Effector memory CD8-positive, alpha-beta T cell (primary cell): ENCODE results near the gene RPRD1A.
A peak's percentile ranks its signal among the peaks of the same experiment; 100 is the strongest.
"Not testable (repeated sequence)": the region's sequence is repeated elsewhere in the genome, so short reads cannot be mapped to it uniquely, and the experiment has no call there.

Experiments
- ATAC-seq: fragments of 150-1000 bp; cut with Tn5 transposase; replicated peaks from 2 replicates; pipeline ENCODE4 v1.10.0; 2021; ENCODE audit warnings: mild to moderate bottlenecking, moderate library complexity
- DNase-seq, 3 experiments: peaks; one replicate each; pipeline ENCODE4 v3.0.0; 2021
- H3K27ac Mint-ChIP-seq, 2 donors: one replicate each; pipeline ENCODE4 v1.8.0; 2022; ENCODE audit warnings: mild to moderate bottlenecking in 2 of 2, mixed read lengths in 2 of 2, moderate library complexity in 2 of 2
- H3K27me3 Mint-ChIP-seq, 2 donors: one replicate each; pipeline ENCODE4 v1.8.0; 2022; ENCODE audit warnings: mixed read lengths in 2 of 2
- H3K36me3 Mint-ChIP-seq: one replicate; pipeline ENCODE4 v1.8.0; 2022; ENCODE audit warnings: mild to moderate bottlenecking, moderate library complexity, mixed read lengths; ENCODE audit not compliant: insufficient read depth
- H3K4me1 Mint-ChIP-seq, 2 donors: one replicate each; pipeline ENCODE4 v1.8.0; 2022; ENCODE audit warnings: low read depth in 2 of 2, mixed read lengths in 2 of 2
- H3K4me3 Mint-ChIP-seq, 2 donors: one replicate each; pipeline ENCODE4 v1.8.0; 2022; ENCODE audit warnings: mild to moderate bottlenecking in 2 of 2, mixed read lengths in 2 of 2, moderate library complexity in 2 of 2
- H3K9me3 Mint-ChIP-seq, 2 donors: one replicate each; pipeline ENCODE4 v1.8.0; 2022; ENCODE audit warnings: mixed read lengths in 2 of 2
- total RNA-seq, 9 experiments: gene quantifications; one replicate each; lab custom pipeline; 2026; lab: John Stamatoyannopoulos, UW

RPRD1A gene
- total RNA-seq = 14.7 to 58.2 (median 24.6) reads per million in 9 experiments

- H3K36me3 Mint-ChIP-seq = peaks cover 12% of the 10 kb centered on the region
- peak; percentile 96 to 97 (median 97) for DNase-seq
- peak; percentile 84 for ATAC-seq
- H3K27ac Mint-ChIP-seq = peak within 1 kb of the TSS; percentile 93 to 94
- no peaks in the 10 kb centered on the region for H3K9me3 Mint-ChIP-seq
- peak within 1 kb of the TSS; percentile 81 to 94 for H3K4me3 Mint-ChIP-seq
- no peaks in the 10 kb centered on the region for H3K27me3 Mint-ChIP-seq
- peaks cover 24 to 38% of the 10 kb centered on the region in 2 donors for H3K4me1 Mint-ChIP-seq
Observed at GRCh38 chr18:36067055-36067957, at the start of gene RPRD1A. RPRD1A (minus strand) TSS chr18:36067559; CDS start chr18:36067404, 155 bp downstream.

- not testable (repeated sequence) for DNase-seq, H3K9me3 Mint-ChIP-seq, H3K4me1 Mint-ChIP-seq, ATAC-seq, H3K27me3 Mint-ChIP-seq, H3K27ac Mint-ChIP-seq, H3K4me3 Mint-ChIP-seq
- peaks cover 62% of the 10 kb centered on the region for H3K36me3 Mint-ChIP-seq
Observed at GRCh38 chr18:36116771-36117170, 49.4 kb upstream of the RPRD1A start.

GRCh38 chr18:36114738-36115137 is 47.4 kb upstream of the RPRD1A start:
- Mint-ChIP-seq H3K4me3 (no peak overlapping the region), H3K4me1 (no peaks in the 10 kb centered on the region), H3K9me3 (no peaks in the 10 kb centered on the region), H3K27me3 (no peaks in the 10 kb centered on the region), H3K27ac (no peak overlapping the region), H3K36me3 (peaks cover 64% of the 10 kb centered on the region)
- DNase-seq = no peak
- ATAC-seq = no peak

GRCh38 chr18:36114251-36114650 is 46.9 kb upstream of the RPRD1A start:
- no peak overlapping the region for H3K27ac Mint-ChIP-seq
- H3K9me3 Mint-ChIP-seq = no peaks in the 10 kb centered on the region
- DNase-seq (no peak), ATAC-seq (no peak)
- H3K27me3 Mint-ChIP-seq = no peaks in the 10 kb centered on the region
- H3K4me1 Mint-ChIP-seq = no peaks in the 10 kb centered on the region
- H3K36me3 Mint-ChIP-seq = peaks cover 64% of the 10 kb centered on the region
- H3K4me3 Mint-ChIP-seq = no peak overlapping the region

- Mint-ChIP-seq H3K27ac (peak overlapping the region in 1 of 2 donors; percentile 71), H3K9me3 (no peaks in the 10 kb centered on the region), H3K4me3 (no peak overlapping the region), H3K27me3 (no peaks in the 10 kb centered on the region), H3K4me1 (no peaks in the 10 kb centered on the region), H3K36me3 (peaks cover 61% of the 10 kb centered on the region)
- ATAC-seq (no peak), DNase-seq (no peak)
Observed at GRCh38 chr18:36112302-36112701, 44.9 kb upstream of the RPRD1A start.

- Mint-ChIP-seq H3K4me1 (no peaks in the 10 kb centered on the region), H3K9me3 (no peaks in the 10 kb centered on the region), H3K27me3 (no peaks in the 10 kb centered on the region), H3K27ac (no peak overlapping the region), H3K36me3 (peaks cover 45% of the 10 kb centered on the region), H3K4me3 (no peak overlapping the region)
- no peak for ATAC-seq
- DNase-seq = no peak
Observed at GRCh38 chr18:36109737-36110136, 42.4 kb upstream of the RPRD1A start.

GRCh38 chr18:36108601-36109000 is 41.2 kb upstream of the RPRD1A start:
- DNase-seq (no peak), ATAC-seq (no peak)
- Mint-ChIP-seq H3K9me3 (no peaks in the 10 kb centered on the region), H3K27me3 (no peaks in the 10 kb centered on the region), H3K36me3 (peaks cover 35% of the 10 kb centered on the region), H3K4me3 (no peak overlapping the region), H3K4me1 (no peaks in the 10 kb centered on the region), H3K27ac (peak overlapping the region in 1 of 2 donors; percentile 39)

- Mint-ChIP-seq H3K27ac (no peak overlapping the region), H3K4me3 (no peak overlapping the region), H3K9me3 (no peaks in the 10 kb centered on the region), H3K27me3 (no peaks in the 10 kb centered on the region), H3K4me1 (peaks cover 0 to 4% of the 10 kb centered on the region in 2 donors), H3K36me3 (peaks cover 35% of the 10 kb centered on the region)
- DNase-seq (no peak), ATAC-seq (no peak)
Observed at GRCh38 chr18:36108196-36108595, 40.8 kb upstream of the RPRD1A start.

GRCh38 chr18:36107477-36107876 is 40.1 kb upstream of the RPRD1A start:
- Mint-ChIP-seq H3K27ac (no peak overlapping the region), H3K4me3 (no peak overlapping the region), H3K36me3 (peaks cover 27% of the 10 kb centered on the region), H3K9me3 (no peaks in the 10 kb centered on the region), H3K4me1 (peaks cover 0 to 5% of the 10 kb centered on the region in 2 donors), H3K27me3 (no peaks in the 10 kb centered on the region)
- ATAC-seq = no peak
- no peak for DNase-seq

- Mint-ChIP-seq H3K36me3 (peaks cover 4% of the 10 kb centered on the region), H3K9me3 (no peaks in the 10 kb centered on the region), H3K27ac (no peak overlapping the region), H3K4me3 (no peak overlapping the region), H3K27me3 (no peaks in the 10 kb centered on the region), H3K4me1 (peaks cover 0 to 5% of the 10 kb centered on the region in 2 donors)
- DNase-seq (no peak), ATAC-seq (no peak)
Observed at GRCh38 chr18:36104749-36105148, 37.4 kb upstream of the RPRD1A start.

GRCh38 chr18:36101943-36102342 is 34.6 kb upstream of the RPRD1A start:
- H3K4me3 Mint-ChIP-seq = no peak overlapping the region
- peaks cover 2% of the 10 kb centered on the region for H3K36me3 Mint-ChIP-seq
- H3K27me3 Mint-ChIP-seq = no peaks in the 10 kb centered on the region
- no peaks in the 10 kb centered on the region for H3K9me3 Mint-ChIP-seq
- ATAC-seq (no peak), DNase-seq (no peak)
- no peak overlapping the region for H3K27ac Mint-ChIP-seq
- peaks cover 0 to 5% of the 10 kb centered on the region in 2 donors for H3K4me1 Mint-ChIP-seq

GRCh38 chr18:36099311-36099710 is 32.0 kb upstream of the RPRD1A start:
- ATAC-seq = no peak
- H3K27ac Mint-ChIP-seq = peak overlapping the region in 1 of 2 donors; percentile 19
- no peaks in the 10 kb centered on the region for H3K9me3 Mint-ChIP-seq
- H3K36me3 Mint-ChIP-seq = peaks cover 2% of the 10 kb centered on the region
- no peak overlapping the region for H3K4me3 Mint-ChIP-seq
- no peaks in the 10 kb centered on the region for H3K27me3 Mint-ChIP-seq
- peaks cover 0 to 5% of the 10 kb centered on the region in 2 donors for H3K4me1 Mint-ChIP-seq
- DNase-seq = no peak

GRCh38 chr18:36096955-36097354 is 29.6 kb upstream of the RPRD1A start:
- Mint-ChIP-seq H3K4me3 (no peak overlapping the region), H3K9me3 (no peaks in the 10 kb centered on the region), H3K4me1 (peaks cover 12% of the 10 kb centered on the region in 2 donors), H3K27me3 (no peaks in the 10 kb centered on the region), H3K36me3 (peaks cover 2% of the 10 kb centered on the region), H3K27ac (no peak overlapping the region)
- DNase-seq = no peak
- no peak for ATAC-seq

GRCh38 chr18:36095936-36096519 is 28.7 kb upstream of the RPRD1A start:
- peak; percentile 56 for ATAC-seq
- Mint-ChIP-seq H3K27me3 (no peaks in the 10 kb centered on the region), H3K4me3 (no peak overlapping the region), H3K4me1 (peaks cover 12% of the 10 kb centered on the region in 2 donors), H3K9me3 (no peaks in the 10 kb centered on the region), H3K27ac (no peak overlapping the region), H3K36me3 (peaks cover 2% of the 10 kb centered on the region)
- DNase-seq = no peak
